Measurements from ENCODE around the gene WDFY1.
A peak's percentile ranks its signal among the peaks of the same experiment; 100 is the strongest.

Gene WDFY1

DNA sequence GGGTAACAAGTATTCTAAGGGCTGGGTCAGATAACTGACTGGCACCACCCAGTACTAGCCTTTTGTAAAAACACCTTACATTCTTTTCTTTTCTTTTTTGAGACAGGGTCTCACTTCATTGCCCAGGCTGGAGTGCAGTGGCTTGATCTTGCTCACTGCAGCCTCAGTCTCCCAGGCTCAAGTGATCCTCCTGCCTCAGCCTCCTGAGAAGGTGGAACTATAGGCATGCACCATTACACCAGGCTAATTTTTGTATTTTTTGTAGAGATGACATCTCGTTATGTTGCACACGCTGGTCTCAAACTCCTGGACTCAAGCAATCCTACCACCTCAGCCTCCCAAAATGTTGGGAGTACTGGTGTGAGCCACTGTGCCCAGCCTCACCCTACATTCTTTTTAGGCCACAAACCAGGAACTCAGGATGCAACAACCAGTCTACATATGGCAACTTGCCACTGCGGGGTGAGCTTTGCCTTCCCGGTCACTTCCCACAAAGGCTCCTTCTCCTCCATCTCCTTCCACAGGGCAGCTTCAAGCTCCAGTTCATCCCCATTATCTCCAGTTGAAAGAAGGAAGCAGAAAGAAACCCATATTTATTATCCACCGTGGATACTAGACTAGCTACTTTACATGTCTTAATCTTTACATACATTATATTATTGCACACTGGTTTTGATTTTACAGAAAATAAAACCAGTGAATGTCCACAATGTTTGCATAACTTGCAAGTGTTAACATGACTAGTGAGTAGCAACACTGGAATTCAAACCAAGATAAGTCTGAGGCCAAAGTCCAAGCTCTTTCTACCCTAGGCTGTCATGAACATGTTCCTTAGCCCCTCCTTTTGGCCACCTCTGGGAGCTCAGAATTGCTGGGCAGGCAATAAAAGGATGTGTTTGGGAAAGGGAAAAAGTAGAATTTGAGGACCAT, 84.1 kb downstream of the WDFY1 start:
- no peak for DNase-seq (ENCODE audit: low read depth in 2 of 3, low spot score in 1 of 3)

DNA sequence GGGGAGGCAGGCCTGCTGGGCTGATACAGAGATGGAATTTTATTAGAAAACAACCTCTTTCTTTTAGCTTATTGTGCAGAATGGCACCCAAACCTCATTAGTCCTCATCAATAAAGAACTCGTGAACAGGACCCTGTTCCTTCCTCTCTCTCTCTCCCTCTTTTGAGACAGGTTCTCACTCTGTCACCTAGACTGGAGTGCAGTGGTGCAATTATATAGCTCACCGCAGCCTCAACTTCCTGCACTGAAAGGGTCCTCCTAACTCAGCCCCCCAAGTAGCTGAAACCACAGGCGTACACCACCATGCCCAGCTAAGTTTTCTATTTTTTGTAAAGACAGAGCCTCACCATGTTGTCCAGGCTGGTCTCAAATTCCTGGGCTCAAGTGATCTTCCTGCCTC, 86.1 kb downstream of the WDFY1 start:
- DNase-seq (ENCODE audit: low read depth in 2 of 3, low spot score in 1 of 3) = no peak

DNA sequence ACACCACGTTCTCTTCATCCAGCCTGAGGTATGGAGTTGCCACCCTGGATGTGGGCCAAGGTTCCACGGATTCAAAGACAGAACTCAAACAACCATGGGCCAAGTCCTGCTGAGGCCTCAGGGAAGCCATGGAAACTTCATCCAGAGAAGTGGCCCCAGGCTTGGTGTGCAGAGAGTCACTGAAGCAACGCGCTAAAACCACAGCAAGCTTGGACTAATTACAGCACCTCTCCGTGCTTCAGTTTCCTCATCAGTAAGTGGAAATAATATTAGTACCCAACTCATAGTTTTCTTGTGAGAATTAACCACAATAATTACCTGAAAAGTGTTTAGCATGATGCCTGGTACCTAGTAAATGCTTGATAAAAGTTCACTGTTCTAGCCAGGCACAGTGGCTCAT, 88.6 kb downstream of the WDFY1 start:
- no peak for DNase-seq (ENCODE audit: low read depth in 2 of 3, low spot score in 1 of 3)

DNA sequence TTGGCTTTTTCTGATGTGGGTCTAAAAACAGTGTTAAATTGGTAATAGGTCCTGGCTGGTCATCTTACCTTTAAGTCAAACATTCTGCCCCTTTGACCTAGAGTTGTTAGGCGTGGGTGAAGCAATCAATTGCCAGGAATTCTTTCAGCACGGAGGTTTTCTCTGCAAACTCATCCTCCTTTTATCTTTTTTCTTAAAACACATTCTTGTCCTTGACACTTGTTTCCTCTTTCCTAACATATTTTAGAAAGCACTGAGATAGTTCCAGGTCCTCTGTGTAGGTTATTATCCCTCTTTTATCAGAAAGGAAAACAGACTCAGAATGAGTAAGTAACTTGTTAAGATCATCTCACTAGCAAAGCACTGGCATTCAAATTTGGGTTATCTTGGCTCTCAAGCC, 89.1 kb downstream of the WDFY1 start:
- no peak for DNase-seq (ENCODE audit: low read depth in 2 of 3, low spot score in 1 of 3)

DNA sequence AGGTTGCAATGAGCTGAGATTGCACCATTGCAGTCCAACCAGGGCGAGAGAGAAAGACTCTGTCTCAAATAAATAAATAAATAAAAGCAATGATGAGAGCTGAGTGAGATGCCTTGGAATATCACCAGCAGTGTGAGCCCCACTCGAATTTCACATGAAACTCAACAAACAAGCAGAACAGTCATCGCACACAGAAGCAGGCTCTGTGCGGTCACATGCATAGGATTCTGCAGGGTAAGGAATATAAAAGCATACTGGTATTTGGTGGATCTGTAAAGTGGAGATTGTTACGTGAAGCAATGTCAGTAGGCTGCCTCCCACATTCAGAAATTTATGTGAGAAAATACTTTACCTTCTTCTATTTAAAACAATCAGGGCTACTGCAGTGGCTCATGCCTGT, 89.7 kb downstream of the WDFY1 start:
- DNase-seq (ENCODE audit: low read depth in 2 of 3, low spot score in 1 of 3) = no peak

DNA sequence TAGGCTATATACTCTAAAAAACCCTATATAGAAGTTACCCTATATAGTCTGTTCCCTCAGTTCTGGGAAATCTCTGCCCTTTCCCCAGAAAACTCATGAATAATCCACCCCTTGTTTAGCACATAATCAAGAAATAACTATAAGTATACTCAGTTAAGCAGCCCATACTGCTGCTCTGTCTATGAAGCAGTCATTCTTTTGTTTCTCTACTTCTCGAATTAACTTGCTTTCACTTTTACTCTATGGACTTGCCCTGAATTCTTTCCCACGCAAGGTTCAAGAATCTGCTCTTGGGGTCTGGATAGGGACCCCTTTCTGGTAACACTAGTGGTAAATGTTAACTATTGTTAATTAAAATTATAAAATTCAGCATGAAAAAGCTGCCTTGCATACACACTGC, 90.4 kb downstream of the WDFY1 start:
- DNase-seq (ENCODE audit: low read depth in 2 of 3, low spot score in 1 of 3) = no peak

DNA sequence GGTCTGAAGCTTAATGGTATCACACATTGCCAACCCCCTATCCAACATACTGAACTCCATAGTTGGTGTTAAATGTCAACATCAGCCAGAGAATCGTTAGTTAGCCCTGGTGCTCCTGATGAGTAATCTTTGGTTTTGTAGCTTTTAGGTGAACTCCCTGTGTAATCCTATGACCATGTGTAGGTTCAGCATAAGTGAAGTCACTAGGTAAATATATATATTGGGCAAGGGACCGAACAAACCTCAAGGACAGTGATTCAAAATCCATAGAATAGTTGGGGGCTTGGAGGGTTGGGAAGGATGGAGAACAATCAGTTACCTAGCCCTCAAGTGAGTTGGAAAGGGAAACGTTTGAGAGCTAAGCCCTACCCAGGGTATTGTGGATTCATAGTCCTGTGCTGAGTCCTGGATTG, 91.7 kb downstream of the WDFY1 start:
- DNase-seq (ENCODE audit: low read depth in 2 of 3, low spot score in 1 of 3) = no peak

DNA sequence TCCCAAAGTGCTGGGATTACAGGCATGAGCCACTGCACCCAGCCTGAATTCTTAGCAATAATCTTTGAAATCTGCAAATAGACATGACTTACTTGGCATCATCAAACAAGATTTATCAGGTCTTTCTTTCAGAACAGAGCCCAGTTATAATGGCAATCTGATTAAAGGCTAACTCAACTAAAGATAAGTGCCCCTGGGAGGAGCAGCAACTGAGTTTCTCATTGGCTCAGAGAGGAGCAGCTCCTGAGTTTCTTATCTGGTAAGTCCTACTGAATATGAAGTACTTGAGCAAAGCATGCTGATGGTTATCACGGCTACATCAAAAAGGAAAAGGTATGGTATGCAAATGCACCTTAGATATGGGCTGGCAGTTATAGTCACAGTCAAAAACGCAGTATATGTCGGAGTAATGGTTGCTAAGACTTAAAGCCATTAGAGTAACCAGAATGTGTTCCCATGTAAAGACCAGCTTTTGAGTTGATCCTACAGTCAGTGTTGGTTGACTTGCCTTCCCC, 92.8 kb downstream of the WDFY1 start:
- no peak for DNase-seq (ENCODE audit: low read depth in 2 of 3, low spot score in 1 of 3)

DNA sequence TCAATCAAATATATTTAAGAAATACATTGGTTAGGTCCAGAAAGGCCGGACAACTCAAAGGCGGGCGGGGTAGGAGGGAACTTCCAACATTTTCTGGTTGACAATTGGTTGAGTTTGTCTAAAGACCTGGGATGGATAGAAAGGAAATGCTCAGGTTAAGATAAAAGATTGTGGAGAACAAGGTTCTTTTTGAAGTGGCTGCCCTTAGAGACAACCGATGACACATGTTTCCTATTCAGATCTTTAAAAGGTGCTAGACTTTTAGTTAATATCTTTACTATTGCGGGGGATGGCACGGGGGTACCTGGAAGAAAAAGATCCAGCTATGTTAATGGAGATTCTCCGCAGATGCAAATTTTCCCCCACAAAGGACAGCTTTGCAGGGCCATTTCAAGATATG, 97.7 kb downstream of the WDFY1 start:
- no peak for DNase-seq (ENCODE audit: low read depth in 2 of 3, low spot score in 1 of 3)

DNA sequence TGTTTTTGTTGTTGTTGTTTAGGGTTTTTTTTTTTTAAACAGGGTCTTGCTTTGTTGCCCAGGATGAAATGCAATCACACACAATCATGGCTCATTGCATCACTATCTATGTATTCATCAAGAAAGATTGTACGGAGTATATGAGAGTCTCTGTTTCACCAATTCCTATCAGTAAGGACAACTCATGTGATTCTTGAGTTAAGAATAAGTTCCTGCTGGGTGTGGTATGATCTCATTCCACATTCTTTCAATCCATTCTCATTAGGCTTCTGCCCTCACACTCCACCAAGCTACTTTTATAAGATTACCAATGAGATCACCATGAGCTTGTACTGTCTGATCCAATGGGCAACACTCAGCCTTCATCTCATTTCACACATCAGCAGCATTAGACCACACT, 98.6 kb downstream of the WDFY1 start:
- DNase-seq (ENCODE audit: low read depth in 2 of 3, low spot score in 1 of 3) = no peak

DNA sequence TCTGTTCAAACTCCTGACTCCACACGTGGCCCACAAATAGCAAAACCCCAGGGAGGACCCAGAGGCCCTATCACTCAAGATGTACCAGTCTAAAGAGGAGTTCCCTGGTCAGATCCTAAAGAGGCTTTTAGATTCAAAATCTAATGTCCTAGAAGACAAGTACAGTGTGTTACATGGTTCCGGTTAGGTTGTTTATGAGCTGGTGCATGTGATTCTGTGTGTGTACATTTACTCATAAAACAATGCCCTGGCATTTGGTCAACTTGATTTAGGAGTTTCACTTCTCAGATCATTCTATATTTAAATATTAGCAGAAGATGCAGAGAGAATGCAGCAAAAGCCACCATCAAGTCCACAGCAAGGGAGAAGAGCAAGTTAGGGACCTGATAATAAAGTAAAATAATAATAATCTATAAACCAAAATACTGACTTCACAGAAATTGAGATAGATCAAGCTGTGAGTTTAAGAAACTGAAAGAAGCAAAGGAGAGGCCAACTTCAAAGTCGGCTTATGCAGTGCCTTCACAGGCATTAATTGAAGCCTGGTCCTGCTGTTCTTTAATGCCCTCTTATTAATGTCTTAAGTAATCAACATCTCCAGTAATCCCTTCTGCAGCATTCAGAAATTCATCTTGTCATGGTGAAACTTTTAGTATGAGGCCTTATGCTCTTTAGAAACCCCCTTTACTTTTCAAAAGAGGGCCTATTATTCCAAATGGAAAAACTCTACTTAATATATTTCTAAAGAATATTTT, 103.5 kb downstream of the WDFY1 start:
- no peak for DNase-seq (ENCODE audit: low read depth in 2 of 3, low spot score in 1 of 3)

DNA sequence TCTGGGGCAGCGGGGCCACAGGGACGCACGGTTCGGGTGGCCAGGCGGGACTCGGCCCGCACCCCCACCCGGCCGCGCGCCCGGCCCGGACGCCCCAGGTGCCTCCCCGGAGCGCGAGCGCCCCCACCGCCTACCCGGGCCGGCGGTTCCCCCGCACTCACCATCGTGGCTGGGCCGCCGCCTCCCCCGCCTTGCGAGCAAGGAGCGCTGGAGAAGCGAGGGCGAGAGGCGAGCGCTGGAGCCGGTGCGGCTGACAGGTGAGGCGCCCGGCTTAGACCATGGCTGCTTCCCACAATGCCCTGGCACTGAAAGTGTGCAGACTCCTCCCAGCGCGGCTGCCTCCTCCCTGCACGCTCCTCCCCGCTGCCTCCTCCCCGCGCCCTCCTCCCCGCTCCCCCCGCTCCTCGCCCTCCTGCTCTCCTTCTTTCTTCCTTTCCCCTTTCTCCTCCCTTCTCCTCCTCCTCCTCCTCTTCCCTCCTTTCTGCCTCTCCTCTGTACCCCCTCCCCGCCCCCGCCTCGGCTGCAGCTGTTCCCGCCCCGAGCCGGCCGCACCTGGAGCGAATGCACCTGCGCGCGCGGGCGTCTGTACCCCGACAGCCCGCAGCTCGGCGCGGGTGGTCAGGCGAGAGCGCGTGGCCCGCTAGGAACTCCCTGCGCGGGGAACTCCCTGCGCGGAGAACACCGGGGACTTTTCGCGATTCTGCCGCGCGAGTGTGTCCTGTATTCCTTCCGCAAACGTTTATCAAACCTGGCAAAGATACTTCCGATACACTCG, 107.7 kb downstream of the WDFY1 start, which contains the start of gene AP1S3:
Gene AP1S3, minus strand, starts transcription at position 296 of the 775 bp plus-strand sequence. Its CDS starts 132 bp downstream, at position 164.
- peak; percentile 44 to 63 (median 52) for DNase-seq (ENCODE audit: low read depth in 2 of 3, low spot score in 1 of 3)

DNA sequence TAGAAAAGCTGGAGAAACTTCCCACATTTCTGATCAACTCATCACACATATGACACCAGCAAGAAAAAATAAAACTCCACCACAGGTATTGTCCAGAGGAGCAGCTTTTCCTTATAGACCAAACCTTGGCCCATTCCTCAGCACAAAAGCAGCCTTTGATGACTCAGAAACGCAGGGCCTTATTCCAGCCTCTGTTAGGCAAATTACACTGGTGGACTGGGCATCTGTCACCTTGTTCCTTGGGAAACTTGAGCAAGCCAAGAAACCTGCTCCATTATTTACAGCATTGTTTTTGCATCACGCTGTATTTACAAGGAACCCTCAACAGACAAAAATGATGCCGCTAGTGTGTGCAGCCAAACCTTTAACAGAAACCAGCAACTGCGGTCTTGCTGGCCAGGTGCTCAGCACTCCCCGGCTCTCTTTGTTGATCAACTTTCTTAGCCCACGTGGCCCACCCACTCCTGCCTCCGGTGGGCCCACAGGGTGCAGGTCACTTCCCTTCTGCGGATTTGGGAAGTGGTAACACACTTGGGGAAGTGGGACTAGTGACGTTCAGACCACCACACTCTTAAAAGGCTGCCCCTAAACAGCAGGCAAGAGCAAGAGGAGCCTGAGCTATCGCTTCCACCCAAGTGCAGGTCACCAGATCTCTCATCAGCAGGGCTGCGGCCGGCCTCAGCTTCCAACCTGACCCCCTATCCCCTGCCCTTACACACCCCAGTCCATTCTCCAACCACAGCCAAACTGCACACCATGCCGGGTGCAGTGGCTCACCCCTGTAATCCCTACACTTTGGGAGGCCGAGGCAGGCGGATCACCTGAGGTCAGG, 109.2 kb downstream of the WDFY1 start:
- DNase-seq (ENCODE audit: low read depth in 2 of 3, low spot score in 1 of 3) = no peak

DNA sequence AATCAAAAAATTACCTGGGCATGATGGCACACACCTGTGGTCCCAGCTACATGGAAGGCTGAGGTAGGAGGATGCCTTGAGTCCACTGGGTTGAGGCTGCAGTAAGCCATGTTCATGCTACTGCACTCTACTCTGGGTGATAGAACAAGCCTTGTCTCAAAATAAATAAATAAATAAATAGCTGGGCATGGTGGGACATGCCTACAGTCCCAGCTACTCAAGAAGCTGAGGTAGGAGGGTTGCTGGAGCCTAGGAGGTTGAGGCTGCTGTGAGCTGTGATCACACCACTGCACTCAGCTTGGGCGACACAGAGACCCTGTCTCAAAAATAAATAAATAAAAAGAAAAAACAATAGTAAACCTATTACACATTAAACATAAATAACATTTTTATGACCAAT, 110.7 kb downstream of the WDFY1 start:
- no peak for DNase-seq (ENCODE audit: low read depth in 2 of 3, low spot score in 1 of 3)

DNA sequence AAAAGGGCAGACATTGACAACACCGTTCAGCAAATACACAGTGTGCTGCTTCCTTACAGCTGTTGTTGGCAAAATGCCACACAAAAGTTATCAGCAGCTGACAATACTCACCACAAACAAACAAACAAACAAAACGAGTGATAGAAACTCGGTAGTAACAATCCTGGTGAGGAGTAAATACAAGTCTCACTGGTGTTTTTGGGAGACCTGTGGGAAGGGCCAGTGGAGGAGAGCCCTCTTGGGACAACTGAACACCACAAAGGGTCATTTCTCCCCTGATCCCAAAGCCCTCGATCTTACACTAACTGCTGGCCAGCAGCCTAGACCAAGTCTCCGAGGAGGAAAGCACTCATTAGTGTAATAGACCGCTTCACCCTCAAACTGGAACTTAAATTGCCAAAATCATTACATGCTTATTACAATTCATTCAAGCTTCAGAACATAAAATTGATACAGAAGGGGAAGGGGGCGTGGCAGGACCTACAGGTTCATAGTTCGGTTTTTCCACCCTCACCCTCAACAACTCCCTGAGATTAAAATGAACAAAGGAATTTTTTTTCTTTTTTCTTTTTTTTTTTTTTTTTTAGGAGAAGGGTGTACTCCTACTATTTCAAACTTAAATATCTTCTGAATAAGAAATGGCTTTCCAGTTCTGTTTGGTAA, 112.8 kb downstream of the WDFY1 start:
- no peak for DNase-seq (ENCODE audit: low read depth in 2 of 3, low spot score in 1 of 3)

DNA sequence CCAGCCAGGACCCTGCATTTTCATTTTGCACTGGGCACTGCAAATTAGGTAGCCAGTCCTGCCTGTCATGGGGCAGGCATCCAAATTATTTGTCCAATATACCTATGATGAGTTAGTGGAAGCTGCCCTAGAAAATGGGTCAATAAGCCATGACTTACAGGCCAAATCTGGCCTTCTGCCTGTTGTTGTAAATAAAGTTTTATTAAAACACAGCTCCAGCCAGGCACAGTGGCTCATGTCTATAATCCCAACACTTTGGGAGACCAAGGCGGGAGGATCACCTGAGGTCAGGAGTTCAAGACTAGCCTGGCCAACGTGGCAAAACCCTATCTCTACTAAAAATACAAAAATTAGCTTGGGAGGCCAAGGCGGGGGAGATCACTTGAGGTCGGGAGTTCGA, 116.0 kb downstream of the WDFY1 start:
- no peak for DNase-seq (ENCODE audit: low read depth in 2 of 3, low spot score in 1 of 3)

DNA sequence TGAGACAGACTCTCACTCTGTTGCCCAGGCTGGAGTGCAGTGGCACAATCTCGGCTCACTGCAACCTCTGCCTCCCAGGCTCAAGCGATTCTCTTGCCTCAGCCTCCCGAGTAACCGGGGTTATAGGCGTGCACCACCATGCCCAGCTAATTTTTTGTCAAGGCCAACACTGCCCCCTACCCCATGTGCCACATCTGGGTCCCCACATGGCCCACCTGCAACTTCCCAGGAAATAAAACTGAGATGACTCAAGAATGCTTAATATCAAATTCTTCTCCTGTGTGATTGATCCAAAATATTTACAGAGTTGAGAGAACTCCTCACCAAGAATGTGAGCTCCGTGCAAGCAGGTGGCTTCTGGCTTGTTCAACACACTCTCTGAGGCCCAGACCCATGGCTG, 116.8 kb downstream of the WDFY1 start:
- no peak for DNase-seq (ENCODE audit: low read depth in 2 of 3, low spot score in 1 of 3)

DNA sequence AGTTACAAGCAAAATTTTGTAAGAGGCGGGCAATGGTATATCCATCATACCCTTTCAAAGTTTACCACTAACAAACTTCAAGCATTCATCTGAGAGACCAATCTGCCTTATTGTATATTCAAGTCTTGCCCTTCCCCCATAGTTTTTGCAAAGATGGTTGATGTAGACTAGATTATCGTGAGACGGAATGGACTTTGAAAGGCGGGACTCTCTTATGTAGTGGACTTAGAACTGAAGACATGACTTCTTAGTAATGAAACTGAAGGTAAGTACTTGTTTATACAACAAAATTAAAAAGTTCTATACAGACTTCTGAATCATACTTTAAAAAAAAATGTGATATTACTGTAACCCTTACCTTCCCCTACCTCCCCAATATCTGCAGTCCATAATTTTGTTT, 118.1 kb downstream of the WDFY1 start:
- DNase-seq (ENCODE audit: low read depth in 2 of 3, low spot score in 1 of 3) = no peak

All from stimulated activated CD4-positive, alpha-beta T cell treated with anti-CD3 and anti-CD28 coated beads, Interleukin-12 subunit alpha, Interleukin-12 subunit beta, amount 100 ng/mL, for 48 hours (primary cell).